NOMO-1 treated with DMSO at 0.1 percent for 48 hours (cell line): ENCODE data around the gene SNX30.

Source experiments
- DNase-seq: peaks from one replicate; lab custom pipeline; 2025; ENCODE audit not compliant: unreplicated experiment; lab: John Stamatoyannopoulos, UW

Gene SNX30

GRCh38 chr9:112780450-112781036 lies 30.0 kb downstream of the SNX30 start:
- DNase-seq: no peak

GRCh38 chr9:112782218-112782617 lies 31.7 kb downstream of the SNX30 start:
- DNase-seq: no peak

GRCh38 chr9:112783551-112783954 lies 33.0 kb downstream of the SNX30 start:
- DNase-seq: no peak

- DNase-seq: no peak
These were observed 33.6 kb downstream of the SNX30 start for GRCh38 chr9:112784020-112784785.

- no peak for DNase-seq
These were observed 35.4 kb downstream of the SNX30 start for GRCh38 chr9:112785986-112786385.

- peak; percentile 7 for DNase-seq
These were observed 36.4 kb downstream of the SNX30 start for GRCh38 chr9:112786829-112787520.

GRCh38 chr9:112787978-112788377 lies 37.4 kb downstream of the SNX30 start:
- DNase-seq: no peak

- DNase-seq: no peak
These were observed 38.9 kb downstream of the SNX30 start for GRCh38 chr9:112789473-112789872.

GRCh38 chr9:112789891-112790774 lies 39.6 kb downstream of the SNX30 start:
- DNase-seq: no peak

- no peak for DNase-seq
These were observed 42.1 kb downstream of the SNX30 start for GRCh38 chr9:112792670-112793069.

GRCh38 chr9:112793213-112793810 lies 42.8 kb downstream of the SNX30 start:
- DNase-seq: peak; percentile 50

GRCh38 chr9:112794731-112795130 lies 44.2 kb downstream of the SNX30 start:
- no peak for DNase-seq

GRCh38 chr9:112795921-112796320 lies 45.4 kb downstream of the SNX30 start:
- no peak for DNase-seq

GRCh38 chr9:112796485-112796884 lies 45.9 kb downstream of the SNX30 start:
- DNase-seq: no peak

GRCh38 chr9:112809351-112809848 lies 58.8 kb downstream of the SNX30 start:
- peak; percentile 95 for DNase-seq

- DNase-seq: no peak
These were observed 59.3 kb downstream of the SNX30 start for GRCh38 chr9:112809906-112810305.

GRCh38 chr9:112810696-112811490 lies 60.3 kb downstream of the SNX30 start:
- DNase-seq: no peak

GRCh38 chr9:112811518-112811917 lies 61.0 kb downstream of the SNX30 start:
- DNase-seq: no peak

- no peak for DNase-seq
These were observed 65.3 kb downstream of the SNX30 start for GRCh38 chr9:112815868-112816267.

GRCh38 chr9:112817860-112818203 lies 67.3 kb downstream of the SNX30 start:
- no peak for DNase-seq
